HG02588 (cell line): ENCODE data around the gene FHAD1.

ENCODE experiments used
- ATAC-seq: cut with Tn5 transposase; IDR thresholded peaks from one replicate; pipeline ENCODE4 v1.9.1; 2021; ENCODE audit warnings: mild to moderate bottlenecking, moderate library complexity; ENCODE audit not compliant: unreplicated experiment

The FHAD1 gene

DNA sequence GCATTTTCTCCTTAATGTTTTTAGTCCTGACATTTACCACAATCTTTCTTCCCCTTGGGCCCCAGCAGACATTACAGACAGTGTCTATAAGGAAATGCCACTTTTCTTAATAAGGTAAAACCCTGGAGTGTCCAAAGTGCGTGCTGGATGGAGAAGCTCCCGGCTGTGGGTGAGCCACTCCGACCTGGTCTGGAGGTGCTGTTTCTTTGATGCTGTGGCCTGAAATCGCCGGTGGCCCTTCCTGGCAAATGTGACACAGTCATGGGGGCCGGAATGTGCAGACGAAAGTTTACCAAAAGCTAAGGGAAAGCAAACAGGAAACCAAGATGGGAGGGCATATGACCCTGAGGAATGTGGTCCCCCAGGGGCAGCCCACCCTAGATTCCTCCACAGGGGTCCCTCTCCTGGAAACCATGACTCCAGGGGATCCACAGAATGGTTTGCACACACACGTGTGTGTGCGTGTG, 77.9 kb downstream of the FHAD1 start:
- ATAC-seq = no peak

DNA sequence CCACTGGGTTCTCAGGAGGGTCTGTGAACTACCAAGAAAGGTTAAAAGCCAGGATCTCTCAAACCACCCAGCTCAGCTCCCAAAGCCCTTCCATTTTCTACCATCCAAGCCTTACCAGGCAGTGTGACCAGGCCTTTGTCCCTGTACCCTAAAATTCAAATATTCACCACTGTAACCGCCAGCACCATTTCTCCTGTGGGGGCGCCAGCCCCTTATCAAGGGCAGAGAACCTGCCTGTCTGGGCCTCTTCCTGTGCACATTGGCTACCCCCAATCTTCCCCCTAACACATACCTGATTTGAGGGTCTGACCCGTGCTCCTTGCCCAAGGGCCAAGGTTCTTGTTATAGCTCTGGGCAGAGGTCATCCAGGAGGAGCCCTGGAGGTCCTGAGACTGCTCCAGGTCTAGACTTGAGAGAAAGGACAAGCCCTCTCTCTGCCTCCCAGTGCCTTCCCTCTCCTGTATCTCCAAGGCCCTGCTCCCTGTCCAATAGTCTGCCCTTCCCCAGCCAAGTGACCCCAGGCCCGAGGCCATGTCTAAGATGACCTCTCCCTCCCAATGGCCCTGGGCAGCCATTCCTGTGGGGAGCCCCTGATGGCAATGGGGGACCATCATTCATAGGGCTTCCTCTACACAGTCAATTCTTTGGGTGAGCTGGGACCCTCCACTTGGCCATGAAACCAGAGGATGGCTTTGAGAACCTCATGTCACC, 78.5 kb downstream of the FHAD1 start:
- no peak for ATAC-seq

DNA sequence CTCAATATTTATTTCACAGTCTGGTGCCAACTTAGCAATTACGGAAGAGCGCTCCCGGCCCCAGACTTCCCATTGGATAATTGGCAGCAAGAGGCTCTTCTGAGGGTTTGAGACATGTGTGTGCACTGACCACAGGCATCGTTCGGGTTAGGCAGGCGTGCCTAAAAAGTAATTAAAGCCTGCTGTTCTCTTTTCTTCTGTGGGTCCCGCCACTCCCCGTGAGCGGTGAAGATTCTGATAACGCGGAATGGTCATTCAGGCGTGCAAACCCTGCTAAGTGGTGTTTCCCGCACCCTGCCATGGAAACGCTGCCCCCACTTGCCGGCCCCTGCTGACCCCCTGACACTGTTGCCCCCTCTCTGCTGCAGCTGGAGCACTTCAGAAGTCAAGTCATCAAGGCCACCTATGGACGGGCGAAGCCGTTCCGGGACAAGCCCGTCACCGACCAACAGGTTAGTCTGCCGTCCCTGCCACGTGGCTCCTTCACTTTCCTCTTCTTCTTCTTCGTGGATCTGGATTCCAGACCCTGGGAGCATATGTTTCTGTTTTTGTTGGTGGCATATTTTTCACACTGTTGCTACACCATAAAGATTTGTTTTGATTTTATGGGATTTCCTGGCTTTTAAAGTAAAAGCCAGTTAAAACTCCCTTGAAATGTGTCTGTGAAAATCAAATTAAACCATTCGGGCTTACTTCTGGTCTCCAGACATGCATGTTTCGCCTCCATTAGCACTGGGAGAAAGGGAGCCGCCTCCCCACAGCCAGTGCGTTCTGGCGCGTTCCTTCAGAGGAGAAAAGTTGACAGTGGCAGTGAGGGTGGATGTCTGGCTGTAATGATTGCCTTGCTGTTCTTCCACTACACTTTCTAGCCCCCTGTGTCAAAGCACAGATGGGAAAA, 79.9 kb downstream of the FHAD1 start:
- ATAC-seq = no peak

- ATAC-seq = no peak
Measured at GRCh38 chr1:15328351-15329103, 81.5 kb downstream of the FHAD1 start.

GRCh38 chr1:15329104-15329820, 82.2 kb downstream of the FHAD1 start:
- ATAC-seq = no peak

- ATAC-seq = no peak
Measured at GRCh38 chr1:15330028-15330427, 83.0 kb downstream of the FHAD1 start.

GRCh38 chr1:15331180-15331579, 84.2 kb downstream of the FHAD1 start:
- no peak for ATAC-seq

DNA sequence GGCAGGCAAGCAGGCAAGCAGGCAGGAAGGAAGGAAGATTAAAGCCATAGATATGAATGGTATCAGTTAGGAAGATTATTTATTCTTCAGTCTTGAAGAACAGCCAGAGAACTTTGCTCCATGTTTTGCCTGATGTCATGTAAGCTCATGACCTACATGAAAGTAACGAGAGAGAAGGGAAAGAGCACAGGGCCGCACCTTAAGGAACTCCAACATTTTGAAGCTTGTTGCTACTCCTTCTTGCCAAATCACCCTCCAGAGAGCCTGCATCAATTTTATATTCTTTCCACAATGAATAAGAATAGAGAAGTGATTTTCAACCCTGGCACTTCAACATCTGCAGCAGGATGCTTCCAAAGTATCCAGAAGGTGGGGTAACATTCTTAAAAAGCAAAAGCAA, 84.7 kb downstream of the FHAD1 start:
- ATAC-seq = no peak

GRCh38 chr1:15332525-15332924, 85.5 kb downstream of the FHAD1 start:
- ATAC-seq = no peak

DNA sequence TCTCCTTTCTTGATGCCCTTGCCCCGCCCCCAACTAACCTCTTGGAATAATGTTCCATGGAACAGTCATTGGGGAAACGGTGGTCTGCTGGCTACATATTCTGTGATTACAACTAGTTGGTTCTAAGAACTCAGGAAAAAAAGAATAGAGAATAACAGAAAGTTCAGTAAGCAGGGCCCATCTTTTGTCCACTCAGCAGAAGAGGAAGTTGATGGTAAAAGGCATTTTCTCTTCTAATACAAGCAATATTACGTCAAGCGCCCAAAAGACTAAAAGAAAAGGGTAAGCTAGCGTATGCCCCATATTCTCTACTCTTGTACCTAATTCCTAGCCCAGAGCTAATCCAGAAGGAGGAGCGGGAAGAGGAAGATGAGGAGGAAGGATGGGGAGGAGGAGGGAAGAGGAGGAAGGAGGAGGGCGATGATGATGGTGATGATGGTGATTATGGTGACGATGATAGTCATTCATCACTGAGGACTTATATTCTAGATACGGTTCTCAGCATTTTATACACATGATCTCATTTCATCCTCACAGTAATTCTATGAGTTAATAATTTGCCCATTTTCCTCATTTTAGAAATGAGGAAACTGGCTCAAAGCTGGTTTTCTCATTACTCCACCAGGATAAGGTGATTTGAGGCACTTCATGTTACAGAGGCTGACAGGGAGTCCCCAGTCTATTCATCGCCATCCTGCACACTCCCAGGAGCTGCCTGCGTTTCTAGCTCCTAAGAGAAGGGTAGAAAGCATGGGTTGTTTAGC, 86.1 kb downstream of the FHAD1 start:
- ATAC-seq = no peak

DNA sequence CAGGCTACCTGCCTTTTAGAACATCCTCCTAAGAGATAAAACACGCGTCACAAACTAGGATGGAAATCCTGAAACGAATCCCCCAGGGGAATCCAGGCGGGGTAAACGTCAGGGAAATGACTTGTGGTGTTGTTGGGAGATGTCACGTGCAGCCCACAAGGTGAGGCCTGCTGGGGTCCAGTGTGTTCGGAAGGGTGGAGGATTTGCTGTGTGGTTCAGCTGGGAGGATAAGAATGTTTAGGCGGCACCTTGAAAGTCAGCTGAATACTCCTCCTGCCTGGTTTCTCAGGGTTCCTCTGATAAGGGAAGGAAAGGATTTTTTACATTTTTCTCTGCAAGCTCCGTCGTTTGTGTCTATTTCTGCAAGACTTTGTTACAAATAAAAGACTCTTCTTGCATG, 88.0 kb downstream of the FHAD1 start:
- no peak for ATAC-seq

DNA sequence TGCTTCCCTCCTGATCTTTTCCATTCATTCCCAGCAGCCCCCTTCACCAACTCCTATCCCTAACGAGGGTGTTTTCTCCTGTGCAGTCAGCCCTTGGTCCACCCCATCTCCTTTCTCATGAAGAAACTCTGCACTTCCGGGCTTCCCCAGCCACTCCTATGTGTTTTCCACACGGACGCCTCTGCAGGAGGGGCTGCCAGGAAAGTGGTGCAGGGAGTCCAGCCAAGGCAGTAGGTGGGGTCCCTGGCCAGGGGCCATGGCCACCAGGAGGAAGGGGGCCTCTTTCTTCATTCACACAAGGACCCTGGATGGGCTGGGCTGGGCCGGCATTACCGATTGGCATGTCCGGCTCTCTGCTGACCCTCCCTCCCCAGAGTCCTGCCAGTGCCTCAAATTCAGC, 89.8 kb downstream of the FHAD1 start:
- no peak for ATAC-seq

GRCh38 chr1:15337656-15338402, 90.8 kb downstream of the FHAD1 start:
- ATAC-seq = no peak

DNA sequence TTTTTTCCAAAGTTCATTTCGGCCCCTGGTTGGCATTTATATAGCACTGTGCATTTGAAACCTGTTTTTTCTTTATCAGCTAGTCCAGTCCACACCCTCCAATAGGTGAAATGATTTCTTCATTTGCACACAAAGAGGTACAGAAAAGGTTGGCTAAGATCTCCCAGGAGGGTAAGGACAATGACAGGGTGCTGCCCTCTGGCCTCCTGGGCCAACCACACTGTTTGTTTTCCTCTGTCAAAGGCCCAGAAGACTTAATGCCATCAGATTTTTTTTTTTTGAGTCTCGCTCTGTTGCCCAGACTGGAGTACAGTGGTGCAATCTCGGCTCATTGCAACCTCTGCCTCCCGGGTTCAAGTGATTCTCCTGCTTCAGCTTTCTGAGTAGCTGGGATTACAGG, 92.5 kb downstream of the FHAD1 start:
- no peak for ATAC-seq

- no peak for ATAC-seq
Measured at GRCh38 chr1:15341228-15341627, 94.2 kb downstream of the FHAD1 start.

DNA sequence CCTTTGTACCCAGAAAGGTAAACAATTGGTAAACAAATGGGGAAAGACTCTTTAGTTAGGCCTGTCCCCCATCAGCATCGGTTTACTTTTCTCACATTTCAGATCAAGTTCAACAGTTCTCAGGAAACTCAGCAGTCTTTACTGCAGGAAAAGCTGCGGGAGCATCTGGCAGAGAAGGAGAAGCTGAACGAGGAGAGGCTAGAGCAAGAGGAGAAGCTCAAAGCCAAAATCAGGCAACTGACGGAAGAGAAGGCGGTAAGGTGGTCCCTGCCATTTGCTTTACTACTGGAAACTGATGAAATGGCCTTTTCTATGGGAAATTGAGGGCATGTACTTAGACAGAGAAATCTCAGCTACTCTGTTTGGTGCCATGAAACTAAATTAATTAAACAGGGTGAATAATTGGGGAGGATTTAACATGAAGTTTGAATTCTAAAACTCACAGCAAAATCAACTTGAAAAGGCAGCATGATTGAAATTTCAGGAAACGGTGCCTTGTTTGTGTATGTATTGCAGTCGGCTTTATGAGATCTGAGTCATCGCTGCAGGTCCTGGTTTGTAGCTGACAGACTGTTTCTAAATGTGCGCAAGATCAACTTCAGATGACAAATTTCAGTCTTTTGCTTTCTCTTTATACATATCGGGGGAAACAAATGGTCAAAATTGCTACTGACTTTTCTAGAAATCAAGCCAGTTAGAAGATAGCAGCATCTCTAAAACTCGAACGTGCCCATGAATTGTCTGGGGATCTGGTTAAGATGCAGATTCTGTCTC, 94.8 kb downstream of the FHAD1 start:
- no peak for ATAC-seq

DNA sequence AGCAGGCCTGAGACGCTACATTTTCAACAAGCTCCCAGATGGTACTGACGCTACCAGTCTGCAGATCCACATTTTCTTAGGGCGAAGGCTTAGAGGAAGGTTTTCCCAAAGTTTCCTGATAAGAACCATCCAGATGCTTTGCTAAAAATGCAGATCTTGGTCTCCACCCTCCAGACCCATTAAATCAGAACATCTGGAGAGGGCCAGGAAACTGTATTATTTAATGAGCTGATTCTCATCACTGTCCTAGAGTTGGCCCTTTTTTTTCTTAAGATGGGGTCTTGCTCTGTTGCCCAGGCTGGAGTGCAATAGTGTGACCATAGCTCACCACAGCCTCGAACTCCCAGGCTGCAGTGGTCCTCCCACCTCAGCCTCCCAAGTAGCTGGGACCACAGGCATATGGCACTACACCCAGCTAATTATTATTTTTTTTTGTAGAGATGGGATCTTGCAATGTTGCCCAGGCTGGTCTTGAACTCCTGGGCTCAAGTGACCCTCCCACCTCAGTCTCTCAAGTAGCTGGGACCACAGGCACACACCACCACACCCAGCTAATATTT, 95.5 kb downstream of the FHAD1 start:
- no peak for ATAC-seq

DNA sequence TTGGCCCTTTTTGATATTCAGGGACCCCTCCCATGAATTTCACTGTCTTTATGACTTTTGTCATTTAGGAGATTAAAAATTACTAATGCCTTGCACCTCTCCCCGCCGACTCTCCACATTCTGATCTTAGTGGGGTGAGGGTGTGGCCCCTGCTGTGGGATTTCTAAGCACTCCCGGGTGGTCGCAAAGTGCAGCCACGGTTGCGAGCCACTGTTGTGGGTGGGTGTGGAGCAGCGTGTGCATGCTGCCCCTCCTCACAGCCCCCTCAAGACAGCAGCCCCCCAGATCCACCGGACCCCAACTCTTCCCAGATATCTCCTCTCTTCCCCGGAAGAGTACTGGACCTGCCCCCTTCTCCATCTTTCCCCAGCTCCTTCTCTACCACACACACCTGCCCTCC, 96.1 kb downstream of the FHAD1 start:
- ATAC-seq = no peak
